HepG2 (cell line): ENCODE results near the gene VEGFA. TPM values are rescaled to one million over a fixed set of nuclear protein-coding genes. Genes with fewer than 3 reads are reported as not detected.
A peak's percentile ranks its signal among the peaks of the same experiment; 100 is the strongest.

Source experiments
- ATF6 ChIP-seq: sonication (generic); formaldehyde crosslinking; conservative IDR thresholded peaks from 2 replicates; pipeline ENCODE4 v1.4.0; 2020; ENCODE audit warnings: missing genetic modification reagents
- BCL6 ChIP-seq: IDR thresholded peaks from 2 replicates; pipeline ENCODE4 v1.6.1; 2016; ENCODE audit warnings: missing genetic modification reagents, missing compliant biosample characterization
- HBP1 ChIP-seq: IDR thresholded peaks from 2 replicates; pipeline ENCODE4 v1.6.1; 2016; ENCODE audit warnings: low read depth, control low read depth
- HINFP ChIP-seq: sonication (generic); formaldehyde crosslinking; IDR thresholded peaks from 2 replicates; pipeline ENCODE4 v1.4.0; 2020; ENCODE audit warnings: low read depth, mild to moderate bottlenecking, missing genetic modification reagents
- HNRNPK ChIP-seq: fragments of 200-400 bp; formaldehyde crosslinking; IDR thresholded peaks from 2 replicates; pipeline ENCODE4 v1.6.1; 2018; ENCODE audit warnings: low read length, low read depth, moderate library complexity, mild to moderate bottlenecking; ENCODE audit not compliant: poor library complexity, severe bottlenecking
- KDM3A ChIP-seq: IDR thresholded peaks from 2 replicates; pipeline ENCODE4 v1.6.1; 2018; ENCODE audit warnings: low read depth, missing compliant biosample characterization
- KDM5B ChIP-seq: sonication (generic); formaldehyde crosslinking; IDR thresholded peaks from 2 replicates; pipeline ENCODE4 v1.4.0; 2020; ENCODE audit warnings: missing genetic modification reagents, mild to moderate bottlenecking, borderline replicate concordance
- KDM6A ChIP-seq: IDR thresholded peaks from 2 replicates; pipeline ENCODE4 v1.6.1; 2016; ENCODE audit warnings: low read depth
- PHF5A ChIP-seq: IDR thresholded peaks from one replicate; pipeline ENCODE4 v1.6.1; 2018; ENCODE audit warnings: low read depth, missing genetic modification reagents; ENCODE audit not compliant: unreplicated experiment
- PHF8 ChIP-seq: sonication (generic); formaldehyde crosslinking; IDR thresholded peaks from 2 replicates; pipeline ENCODE4 v1.5.0; 2020; ENCODE audit warnings: missing genetic modification reagents
- TBX2 ChIP-seq: sonication (generic); formaldehyde crosslinking; IDR thresholded peaks from 2 replicates; pipeline ENCODE4 v1.5.0; 2020; ENCODE audit warnings: missing genetic modification reagents, mild to moderate bottlenecking, borderline replicate concordance
- U2AF2 ChIP-seq: fragments of 200-400 bp; formaldehyde crosslinking; IDR thresholded peaks from 2 replicates; pipeline ENCODE4 v1.6.1; 2017; ENCODE audit warnings: low read depth, mild to moderate bottlenecking, low read length
- ZKSCAN5 ChIP-seq: sonication (generic); formaldehyde crosslinking; IDR thresholded peaks from 2 replicates; pipeline ENCODE4 v1.5.1; 2020; ENCODE audit warnings: mild to moderate bottlenecking, missing genetic modification reagents
- ZNF558 ChIP-seq: sonication (generic); formaldehyde crosslinking; IDR thresholded peaks from 2 replicates; pipeline ENCODE4 v1.9.0; 2022; ENCODE audit warnings: mild to moderate bottlenecking, missing genetic modification reagents, borderline replicate concordance
- ZNF674 ChIP-seq: sonication (generic); formaldehyde crosslinking; IDR thresholded peaks from 2 replicates; pipeline ENCODE4 v1.5.0; 2020; ENCODE audit warnings: low read depth, mild to moderate bottlenecking, missing genetic modification reagents
- ZNF703 ChIP-seq: sonication (generic); formaldehyde crosslinking; IDR thresholded peaks from 2 replicates; pipeline ENCODE4 v1.5.1; 2020; ENCODE audit warnings: missing genetic modification reagents, mild to moderate bottlenecking, moderate library complexity, borderline replicate concordance
- ZNF850 ChIP-seq: sonication (generic); formaldehyde crosslinking; conservative IDR thresholded peaks from 2 replicates; pipeline ENCODE4 v1.9.0; 2021; ENCODE audit warnings: mild to moderate bottlenecking, missing genetic modification reagents
- ZSCAN25 ChIP-seq: sonication (generic); formaldehyde crosslinking; IDR thresholded peaks from 2 replicates; pipeline ENCODE4 v1.8.0; 2022; ENCODE audit warnings: mild to moderate bottlenecking, missing genetic modification reagents
- polyA plus RNA-seq, 8 experiments: library from polyadenylated mRNA; depleted of rRNA in 3 of 8; stranded (reverse) in 7 of 8; unstranded in 1 of 8; fragments of >200 nt; fragmentation: Illumina TruSeq in 4 of 8; extraction: Trizol in 4 of 8; gene quantifications; 2 replicates each; pipeline versions ENCODE4 v1.2.1 to v1.2.3, GENCODE V29; 2011 to 2016; ENCODE audit warnings: low read depth in 4 of 8, missing spikeins in 1 of 8, mixed read lengths in 1 of 8; ENCODE audit not compliant: insufficient read depth in 1 of 8
- total RNA-seq, 5 experiments: library from RNA; depleted of rRNA; stranded (reverse); fragments of >200 nt; fragmentation: Illumina TruSeq; extraction: Trizol; gene quantifications; 2 replicates each; pipeline ENCODE4 v1.2.3, GENCODE V29; 2016; ENCODE audit warnings: low read depth in 1 of 5
- TF ChIP-seq, protein P1 (sequence below): sonication (generic); formaldehyde crosslinking; IDR thresholded peaks from 2 replicates; pipeline ENCODE4 v1.4.0; 2020; ENCODE audit warnings: mild to moderate bottlenecking, missing genetic modification reagents
- TF ChIP-seq, protein P2 (sequence below): sonication (generic); formaldehyde crosslinking; IDR thresholded peaks from 2 replicates; pipeline ENCODE4 v1.5.1; 2020; ENCODE audit warnings: missing genetic modification reagents, mild to moderate bottlenecking, borderline replicate concordance

VEGFA gene
- total and polyA plus RNA-seq, 2 of the 13 experiments (the other 11 are each of a cell fraction or from before 2014, with no cell fraction given), result 68.1 to 629 TPM

- TF ChIP-seq, protein P1, sequence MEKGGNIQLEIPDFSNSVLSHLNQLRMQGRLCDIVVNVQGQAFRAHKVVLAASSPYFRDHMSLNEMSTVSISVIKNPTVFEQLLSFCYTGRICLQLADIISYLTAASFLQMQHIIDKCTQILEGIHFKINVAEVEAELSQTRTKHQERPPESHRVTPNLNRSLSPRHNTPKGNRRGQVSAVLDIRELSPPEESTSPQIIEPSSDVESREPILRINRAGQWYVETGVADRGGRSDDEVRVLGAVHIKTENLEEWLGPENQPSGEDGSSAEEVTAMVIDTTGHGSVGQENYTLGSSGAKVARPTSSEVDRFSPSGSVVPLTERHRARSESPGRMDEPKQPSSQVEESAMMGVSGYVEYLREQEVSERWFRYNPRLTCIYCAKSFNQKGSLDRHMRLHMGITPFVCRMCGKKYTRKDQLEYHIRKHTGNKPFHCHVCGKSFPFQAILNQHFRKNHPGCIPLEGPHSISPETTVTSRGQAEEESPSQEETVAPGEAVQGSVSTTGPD (CRISPR knock-in tag), result no peak
- TF ChIP-seq, protein P2, sequence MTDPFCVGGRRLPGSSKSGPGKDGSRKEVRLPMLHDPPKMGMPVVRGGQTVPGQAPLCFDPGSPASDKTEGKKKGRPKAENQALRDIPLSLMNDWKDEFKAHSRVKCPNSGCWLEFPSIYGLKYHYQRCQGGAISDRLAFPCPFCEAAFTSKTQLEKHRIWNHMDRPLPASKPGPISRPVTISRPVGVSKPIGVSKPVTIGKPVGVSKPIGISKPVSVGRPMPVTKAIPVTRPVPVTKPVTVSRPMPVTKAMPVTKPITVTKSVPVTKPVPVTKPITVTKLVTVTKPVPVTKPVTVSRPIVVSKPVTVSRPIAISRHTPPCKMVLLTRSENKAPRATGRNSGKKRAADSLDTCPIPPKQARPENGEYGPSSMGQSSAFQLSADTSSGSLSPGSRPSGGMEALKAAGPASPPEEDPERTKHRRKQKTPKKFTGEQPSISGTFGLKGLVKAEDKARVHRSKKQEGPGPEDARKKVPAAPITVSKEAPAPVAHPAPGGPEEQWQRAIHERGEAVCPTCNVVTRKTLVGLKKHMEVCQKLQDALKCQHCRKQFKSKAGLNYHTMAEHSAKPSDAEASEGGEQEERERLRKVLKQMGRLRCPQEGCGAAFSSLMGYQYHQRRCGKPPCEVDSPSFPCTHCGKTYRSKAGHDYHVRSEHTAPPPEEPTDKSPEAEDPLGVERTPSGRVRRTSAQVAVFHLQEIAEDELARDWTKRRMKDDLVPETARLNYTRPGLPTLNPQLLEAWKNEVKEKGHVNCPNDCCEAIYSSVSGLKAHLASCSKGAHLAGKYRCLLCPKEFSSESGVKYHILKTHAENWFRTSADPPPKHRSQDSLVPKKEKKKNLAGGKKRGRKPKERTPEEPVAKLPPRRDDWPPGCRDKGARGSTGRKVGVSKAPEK (CRISPR knock-in tag), result no peak
- TF ChIP-seq KDM5B (CRISPR knock-in tag), result no peak
- peak; percentile 82 for TF ChIP-seq BCL6 (CRISPR knock-in tag)
- TF ChIP-seq U2AF2, result no peak
- TF ChIP-seq PHF8 (CRISPR knock-in tag), result no peak
- TF ChIP-seq HNRNPK, result no peak
- TF ChIP-seq TBX2 (CRISPR knock-in tag), result peak; percentile 96
- TF ChIP-seq PHF5A (CRISPR knock-in tag), result peak; percentile 39
- TF ChIP-seq ATF6, result 0 out of 2 replicates have a peak, but pooled peaks have one; percentile 50
- TF ChIP-seq ZNF674 (CRISPR knock-in tag), result no peak
- TF ChIP-seq KDM3A (CRISPR knock-in tag), result no peak
- peak; percentile 83; the same call in 1 of the 2 replicates for TF ChIP-seq ZSCAN25
- peak; percentile 50; the same call in 1 of the 2 replicates for TF ChIP-seq HINFP (CRISPR knock-in tag)
- TF ChIP-seq ZKSCAN5 (CRISPR knock-in tag), result no peak
- TF ChIP-seq HBP1 (CRISPR knock-in tag), result no peak; the same call in 1 of the 2 replicates
- no peak for TF ChIP-seq ZNF850 (CRISPR knock-in tag)
- TF ChIP-seq ZNF558 (CRISPR knock-in tag), result no peak; the same call in 1 of the 2 replicates
- peak; percentile 95 for TF ChIP-seq KDM6A (CRISPR knock-in tag)
- no peak; the same call in 1 of the 2 replicates for TF ChIP-seq ZNF703 (CRISPR knock-in tag)
Measured at GRCh38 chr6:43806043-43806757, 36.2 kb downstream of the VEGFA start (continued).
